NCI-H526 treated with DMSO at 0.1 percent for 48 hours (cell line): ENCODE results near the gene BOD1L2.
A peak's percentile ranks its signal among the peaks of the same experiment; 100 is the strongest.

Experiments used
- DNase-seq: peaks from one replicate; lab custom pipeline; 2025; lab: John Stamatoyannopoulos, UW

The BOD1L2 gene

GRCh38 chr18:57146956-57147636 is at the start of gene BOD1L2:
Gene BOD1L2 (plus strand): TSS chr18:57147087. CDS start chr18:57147313, 226 bp downstream.
- no peak for DNase-seq

GRCh38 chr18:57107140-57107832 is 39.6 kb upstream of the BOD1L2 start:
- no peak for DNase-seq

- DNase-seq: no peak
Observed at GRCh38 chr18:57110290-57110689, 36.6 kb upstream of the BOD1L2 start.

- no peak for DNase-seq
Observed at GRCh38 chr18:57113799-57114420, 33.0 kb upstream of the BOD1L2 start.

GRCh38 chr18:57116598-57117132 is 30.2 kb upstream of the BOD1L2 start:
- DNase-seq: no peak

- DNase-seq: no peak
Observed at GRCh38 chr18:57121542-57122112, 25.3 kb upstream of the BOD1L2 start.

- DNase-seq: peak; percentile 74
Observed at GRCh38 chr18:57122936-57123510, 23.9 kb upstream of the BOD1L2 start.

- no peak for DNase-seq
Observed at GRCh38 chr18:57125627-57126026, 21.3 kb upstream of the BOD1L2 start.

GRCh38 chr18:57128220-57128932 is 18.5 kb upstream of the BOD1L2 start:
- DNase-seq: no peak

- no peak for DNase-seq
Observed at GRCh38 chr18:57131101-57131500, 15.8 kb upstream of the BOD1L2 start.

- DNase-seq: no peak
Observed at GRCh38 chr18:57131782-57132181, 15.1 kb upstream of the BOD1L2 start.

- no peak for DNase-seq
Observed at GRCh38 chr18:57134618-57135135, 12.2 kb upstream of the BOD1L2 start.

- DNase-seq: no peak
Observed at GRCh38 chr18:57135699-57136098, 11.2 kb upstream of the BOD1L2 start.

- DNase-seq: no peak
Observed at GRCh38 chr18:57137847-57138246, 9.0 kb upstream of the BOD1L2 start.

- no peak for DNase-seq
Observed at GRCh38 chr18:57141208-57142129, 5.4 kb upstream of the BOD1L2 start.

GRCh38 chr18:57142324-57142723 is 4.6 kb upstream of the BOD1L2 start:
- DNase-seq: no peak

GRCh38 chr18:57143265-57143664 is 3.6 kb upstream of the BOD1L2 start:
- DNase-seq: no peak

- DNase-seq: no peak
Observed at GRCh38 chr18:57148263-57148662, 1.4 kb downstream of the BOD1L2 start.

GRCh38 chr18:57149051-57149450 is 2.2 kb downstream of the BOD1L2 start:
- no peak for DNase-seq

GRCh38 chr18:57149531-57149930 is 2.6 kb downstream of the BOD1L2 start:
- no peak for DNase-seq
